ENCODE results near the gene PDE3B.
"Not testable (repeated sequence)": the region's sequence is repeated elsewhere in the genome, so short reads cannot be mapped to it uniquely, and the experiment has no call there.

Gene PDE3B

GRCh38 chr11:14677146-14677545, 33.5 kb downstream of the PDE3B start:
- DNase-seq (ENCODE audit: low spot score): no peak

GRCh38 chr11:14678350-14678749, 34.7 kb downstream of the PDE3B start:
- DNase-seq (ENCODE audit: low spot score): no peak

GRCh38 chr11:14679662-14680061, 36.1 kb downstream of the PDE3B start:
- no peak for DNase-seq (ENCODE audit: low spot score)

- not testable (repeated sequence) for DNase-seq (ENCODE audit: low spot score)
Observed at GRCh38 chr11:14684234-14684915, 40.8 kb downstream of the PDE3B start.

- DNase-seq (ENCODE audit: low spot score): no peak
Observed at GRCh38 chr11:14687456-14687855, 43.9 kb downstream of the PDE3B start.

DNA sequence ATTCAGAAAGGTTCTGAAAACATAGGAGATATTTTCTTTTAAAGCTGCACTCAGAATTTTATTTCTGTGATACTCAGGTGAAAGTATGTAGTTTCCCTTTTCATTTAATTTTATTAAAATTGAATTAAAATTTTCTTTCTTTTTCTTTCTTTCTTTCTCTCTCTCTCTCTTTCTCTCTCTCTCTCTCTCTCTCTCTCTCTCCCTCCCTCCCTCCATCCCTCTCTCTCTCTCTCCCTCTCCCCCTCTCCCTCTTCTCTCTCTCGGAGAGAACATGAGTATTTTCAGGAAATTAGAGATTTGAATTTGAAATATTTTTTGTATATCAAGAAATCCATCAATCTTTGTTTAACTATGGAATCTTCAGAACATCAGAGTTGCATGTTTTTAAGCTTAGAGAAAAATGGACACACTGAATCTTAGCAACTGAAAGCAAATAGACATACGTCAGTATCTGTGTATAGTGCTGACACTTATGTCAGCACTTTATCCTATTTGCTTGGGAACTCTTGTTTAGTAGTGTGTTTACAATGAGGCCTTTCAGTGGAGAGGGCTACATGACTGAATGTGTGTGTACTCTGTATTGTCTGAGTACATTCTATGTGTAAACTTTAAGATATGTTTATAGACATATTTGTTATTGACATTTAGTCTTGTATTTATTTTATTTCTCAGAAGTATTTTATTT, 44.5 kb downstream of the PDE3B start:
- no peak for DNase-seq (ENCODE audit: low spot score)

- not testable (repeated sequence) for DNase-seq (ENCODE audit: low spot score)
Observed at GRCh38 chr11:14695656-14696055, 52.1 kb downstream of the PDE3B start.

DNA sequence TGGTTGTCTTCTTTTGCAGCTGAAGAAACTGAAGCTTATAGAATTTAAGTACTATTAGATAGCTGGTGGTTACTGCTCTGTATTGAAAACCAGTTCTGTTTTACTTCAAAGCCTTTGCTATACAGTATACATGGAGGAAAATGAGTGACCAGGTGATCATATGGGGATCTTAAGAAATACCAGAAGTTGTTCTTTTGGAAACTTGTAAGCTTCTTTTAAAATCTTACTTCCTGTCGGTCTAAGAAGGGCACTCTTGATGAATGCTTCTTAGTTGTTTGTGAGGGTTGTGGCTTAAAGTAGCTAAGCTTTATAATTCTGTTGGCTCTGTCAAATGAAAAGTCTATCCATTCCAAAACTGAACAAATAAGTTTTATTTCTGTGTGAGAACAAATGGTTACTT, 55.2 kb downstream of the PDE3B start:
- no peak for DNase-seq (ENCODE audit: low spot score)

- DNase-seq (ENCODE audit: low spot score): no peak
Observed at GRCh38 chr11:14700593-14700992, 57.0 kb downstream of the PDE3B start.

GRCh38 chr11:14702760-14703159, 59.2 kb downstream of the PDE3B start:
- no peak for DNase-seq (ENCODE audit: low spot score)

GRCh38 chr11:14703731-14704130, 60.1 kb downstream of the PDE3B start:
- no peak for DNase-seq (ENCODE audit: low spot score)

GRCh38 chr11:14705067-14705466, 61.5 kb downstream of the PDE3B start:
- no peak for DNase-seq (ENCODE audit: low spot score)

DNA sequence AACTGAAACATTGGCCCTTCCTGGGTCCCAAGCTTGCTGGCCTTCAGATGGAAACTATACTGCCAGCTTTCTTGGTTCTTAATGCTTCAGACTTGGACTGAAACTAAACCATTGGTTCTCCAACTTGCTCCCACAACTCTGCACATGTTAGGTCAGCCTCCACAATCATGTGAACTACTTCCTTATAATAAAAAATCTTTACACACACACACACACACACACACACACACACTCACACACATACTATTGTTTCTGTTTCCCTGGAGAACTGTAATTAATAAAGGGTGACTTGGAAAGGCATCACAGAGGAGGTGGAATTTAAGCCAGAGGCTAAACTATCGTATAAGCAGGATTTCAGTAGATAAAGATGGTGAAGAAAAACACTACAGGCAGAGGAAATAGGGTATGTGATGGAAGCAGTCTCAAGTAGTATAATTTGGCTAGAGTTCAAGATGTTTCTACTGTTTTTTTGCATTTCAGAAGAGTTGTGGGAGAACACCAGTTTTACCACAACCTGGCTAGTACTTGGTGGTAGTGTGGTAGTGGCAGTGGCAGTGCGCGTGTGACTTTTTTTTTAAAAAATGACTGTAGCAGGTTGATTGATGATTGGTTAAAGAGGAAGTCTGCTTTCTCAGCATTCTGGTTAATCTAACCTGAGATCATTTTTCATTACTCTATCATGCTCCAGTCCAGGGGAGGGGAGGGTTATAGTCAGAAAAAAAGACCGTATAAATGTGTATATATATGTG, 70.1 kb downstream of the PDE3B start:
- DNase-seq (ENCODE audit: low spot score): no peak

DNA sequence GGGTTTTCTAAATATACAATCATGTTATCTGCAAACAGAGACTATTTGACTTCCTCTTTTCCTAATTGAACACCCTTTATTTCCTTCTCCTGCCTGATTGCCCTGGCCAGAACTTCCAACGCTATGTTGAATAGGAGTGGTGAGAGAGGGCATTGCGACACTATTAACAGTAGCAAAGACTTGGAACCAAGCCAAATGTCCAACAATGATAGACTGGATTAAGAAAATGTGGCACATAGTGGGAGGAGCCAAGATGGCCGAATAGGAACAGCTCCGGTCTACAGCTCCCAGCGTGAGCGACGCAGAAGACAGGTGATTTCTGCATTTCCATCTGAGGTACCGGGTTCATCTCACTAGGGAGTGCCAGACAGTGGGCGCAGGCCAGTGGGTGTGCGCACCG, 72.1 kb downstream of the PDE3B start:
- not testable (repeated sequence) for DNase-seq (ENCODE audit: low spot score)

- DNase-seq (ENCODE audit: low spot score): no peak
Observed at GRCh38 chr11:14722496-14722895, 78.9 kb downstream of the PDE3B start.

GRCh38 chr11:14725150-14725549, 81.5 kb downstream of the PDE3B start:
- DNase-seq (ENCODE audit: low spot score): no peak

DNA sequence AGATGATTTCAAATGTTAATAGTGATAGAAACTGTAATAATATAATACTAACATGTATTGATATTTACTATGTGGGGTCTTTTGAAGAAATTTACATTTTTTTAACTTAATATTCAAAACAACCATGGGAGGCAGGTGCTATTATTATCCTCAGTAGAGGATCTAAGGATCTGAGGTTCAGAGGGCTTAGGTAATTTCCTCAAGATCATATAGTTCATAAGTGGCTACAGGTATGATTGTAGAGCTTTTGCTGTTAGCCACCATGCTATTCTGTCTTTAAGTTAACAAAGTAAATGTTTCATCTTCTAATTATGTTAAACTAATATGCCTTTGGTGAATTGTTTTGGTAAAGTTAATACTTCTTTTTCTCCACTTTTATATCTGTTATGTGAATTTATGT, 83.6 kb downstream of the PDE3B start:
- no peak for DNase-seq (ENCODE audit: low spot score)

- no peak for DNase-seq (ENCODE audit: low spot score)
Observed at GRCh38 chr11:14727746-14728145, 84.1 kb downstream of the PDE3B start.

DNA sequence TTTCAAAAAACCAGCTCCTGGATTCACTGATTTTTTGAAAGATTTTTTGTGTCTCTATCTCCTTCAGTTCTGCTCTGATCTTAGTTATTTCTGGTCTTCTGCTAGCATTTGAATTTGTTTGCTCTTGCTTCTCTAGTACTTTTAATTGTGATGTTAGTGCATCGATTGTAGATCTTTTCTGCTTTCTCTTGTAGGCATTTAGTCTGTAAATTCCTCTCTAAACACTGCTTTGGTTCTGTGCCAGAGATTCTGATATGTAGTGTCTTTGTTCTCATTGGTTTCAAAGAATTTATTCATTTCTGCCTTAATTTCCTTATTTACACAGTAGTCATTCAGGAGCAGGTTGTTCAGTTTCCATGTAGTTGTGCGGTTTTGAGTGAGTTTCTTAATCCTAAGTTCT, 96.9 kb downstream of the PDE3B start:
- not testable (repeated sequence) for DNase-seq (ENCODE audit: low spot score)

DNA sequence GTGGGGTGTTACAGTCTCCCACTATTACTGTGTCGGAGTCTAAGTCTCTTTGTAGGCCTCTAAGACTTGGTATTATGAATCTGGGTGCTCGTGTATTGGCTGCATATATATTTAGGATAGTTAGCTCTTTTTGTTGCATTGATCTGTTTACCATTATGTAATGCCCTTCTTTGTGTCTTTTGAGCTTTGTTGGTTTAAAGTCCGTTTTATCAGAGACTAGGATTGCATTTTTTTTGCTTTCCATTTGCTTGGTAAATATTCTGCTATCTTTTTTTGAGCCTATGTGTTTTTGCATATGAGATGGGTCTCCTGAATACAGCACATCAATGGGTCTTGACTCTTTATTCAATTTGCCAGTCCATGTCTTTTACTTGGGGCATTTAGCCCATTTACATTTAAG, 97.6 kb downstream of the PDE3B start:
- DNase-seq (ENCODE audit: low spot score): no peak

DNA sequence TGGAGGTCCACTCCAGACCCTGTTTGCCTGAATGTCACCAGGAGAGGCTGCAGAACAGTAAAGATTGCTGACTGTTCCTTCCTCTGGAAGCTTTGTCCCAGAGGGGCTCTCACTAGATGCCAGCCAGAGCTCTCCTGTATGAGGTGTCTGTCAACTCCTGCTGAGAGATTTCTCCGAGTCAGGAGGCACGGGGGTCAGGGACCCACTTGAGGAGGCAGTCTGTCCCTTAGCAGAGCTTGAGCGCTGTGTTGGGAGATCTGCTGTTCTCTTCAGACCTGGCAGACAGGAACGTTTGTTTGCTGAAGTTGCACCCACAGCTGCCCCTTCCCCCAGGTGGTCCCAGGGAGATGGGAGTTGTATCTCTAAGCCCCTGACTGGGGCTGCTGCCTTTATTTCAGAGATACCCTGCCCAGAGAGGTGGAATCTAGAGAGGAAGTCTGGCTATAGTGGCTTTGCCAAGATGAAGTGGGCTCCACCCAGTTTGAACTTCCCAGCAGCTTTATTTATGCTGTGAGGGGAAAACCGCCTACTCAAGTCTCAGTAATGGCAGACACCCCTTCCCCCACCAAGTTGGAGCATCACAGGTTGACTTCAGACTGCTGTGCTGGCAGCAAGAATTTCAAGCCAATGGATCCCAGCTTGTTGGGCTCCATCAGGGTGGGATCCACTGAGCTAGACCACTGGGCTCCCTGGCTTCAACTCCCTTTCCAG, 99.4 kb downstream of the PDE3B start:
- DNase-seq (ENCODE audit: low spot score): no peak

DNA sequence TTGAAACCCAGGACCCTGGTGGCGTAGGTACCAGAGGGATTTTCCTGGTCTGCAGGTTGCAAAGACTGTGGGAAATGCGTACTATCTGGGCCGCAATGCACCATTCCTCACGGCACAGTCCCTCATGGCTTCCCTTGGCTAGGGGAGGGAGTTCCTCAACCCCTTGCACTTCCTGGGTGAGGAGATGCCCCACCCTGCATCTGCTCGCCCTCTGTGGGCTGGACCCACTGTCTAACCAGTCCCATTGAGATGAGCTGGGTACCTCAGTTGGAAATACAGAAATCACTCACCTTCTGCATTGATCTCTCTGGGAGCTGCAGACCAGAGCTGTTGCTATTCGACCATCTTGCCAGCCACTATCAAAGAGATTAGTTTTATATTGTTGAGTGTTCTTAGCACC, 100.1 kb downstream of the PDE3B start:
- not testable (repeated sequence) for DNase-seq (ENCODE audit: low spot score)
